HG03060 (cell line): ENCODE measurements around the gene PLCH2.
"Not testable (repeated sequence)": the region's sequence is repeated elsewhere in the genome, so short reads cannot be mapped to it uniquely, and the experiment has no call there.

ENCODE experiments used
- ATAC-seq: cut with Tn5 transposase; IDR thresholded peaks from one replicate; pipeline ENCODE4 v1.9.1; 2021; ENCODE audit warnings: low read depth, moderate number of reproducible peaks; ENCODE audit not compliant: unreplicated experiment

The PLCH2 gene

GRCh38 chr1:2540816-2541492, 64.9 kb downstream of the PLCH2 start:
- no peak for ATAC-seq

GRCh38 chr1:2541619-2542245, 65.6 kb downstream of the PLCH2 start:
- no peak for ATAC-seq

GRCh38 chr1:2542246-2542915, 66.3 kb downstream of the PLCH2 start:
- no peak for ATAC-seq

GRCh38 chr1:2543543-2544092, 67.5 kb downstream of the PLCH2 start:
- no peak for ATAC-seq

GRCh38 chr1:2544093-2544874, 68.2 kb downstream of the PLCH2 start:
- ATAC-seq = no peak

- ATAC-seq = no peak
Observed at GRCh38 chr1:2544875-2545640, 69.0 kb downstream of the PLCH2 start.

GRCh38 chr1:2545754-2546514, 69.8 kb downstream of the PLCH2 start:
- no peak for ATAC-seq

- ATAC-seq = no peak
Observed at GRCh38 chr1:2546515-2547209, 70.6 kb downstream of the PLCH2 start.

- no peak for ATAC-seq
Observed at GRCh38 chr1:2547210-2548067, 71.3 kb downstream of the PLCH2 start.

GRCh38 chr1:2548068-2548589, 72.0 kb downstream of the PLCH2 start:
- ATAC-seq = no peak

GRCh38 chr1:2549367-2550029, 73.4 kb downstream of the PLCH2 start:
- ATAC-seq = not testable (repeated sequence)

GRCh38 chr1:2550309-2550861, 74.3 kb downstream of the PLCH2 start:
- ATAC-seq = not testable (repeated sequence)

- not testable (repeated sequence) for ATAC-seq
Observed at GRCh38 chr1:2551544-2551943, 75.5 kb downstream of the PLCH2 start.

- ATAC-seq = no peak
Observed at GRCh38 chr1:2552189-2552588, 76.1 kb downstream of the PLCH2 start.

GRCh38 chr1:2553076-2553475, 77.0 kb downstream of the PLCH2 start:
- not testable (repeated sequence) for ATAC-seq

GRCh38 chr1:2553871-2554620, 78.0 kb downstream of the PLCH2 start:
- no peak for ATAC-seq
